ENCODE results near the gene TNP2.

Gene TNP2

GRCh38 chr16:11268921-11269375 is at the start of gene TNP2:
Gene TNP2 (minus strand): TSS chr16:11269325. CDS start chr16:11269262, 63 bp downstream.
- DNase-seq (ENCODE audit: low read depth in 2 of 2, low spot score in 1 of 2), result no peak

GRCh38 chr16:11318817-11319216 is 49.7 kb upstream of the TNP2 start:
- no peak for DNase-seq (ENCODE audit: low read depth in 2 of 2, low spot score in 1 of 2)

- DNase-seq (ENCODE audit: low read depth in 2 of 2, low spot score in 1 of 2), result no peak
Measured at GRCh38 chr16:11316331-11317015, 47.3 kb upstream of the TNP2 start.

GRCh38 chr16:11315510-11315909 is 46.4 kb upstream of the TNP2 start:
- no peak for DNase-seq (ENCODE audit: low read depth in 2 of 2, low spot score in 1 of 2)

- DNase-seq (ENCODE audit: low read depth in 2 of 2, low spot score in 1 of 2), result no peak
Measured at GRCh38 chr16:11314309-11314894, 45.3 kb upstream of the TNP2 start.

- no peak for DNase-seq (ENCODE audit: low read depth in 2 of 2, low spot score in 1 of 2)
Measured at GRCh38 chr16:11313493-11314308, 44.6 kb upstream of the TNP2 start.

GRCh38 chr16:11312718-11313492 is 43.8 kb upstream of the TNP2 start:
- DNase-seq (ENCODE audit: low read depth in 2 of 2, low spot score in 1 of 2), result no peak

GRCh38 chr16:11310997-11311561 is 42.0 kb upstream of the TNP2 start:
- no peak for DNase-seq (ENCODE audit: low read depth in 2 of 2, low spot score in 1 of 2)

- no peak for DNase-seq (ENCODE audit: low read depth in 2 of 2, low spot score in 1 of 2)
Measured at GRCh38 chr16:11310634-11310977, 41.5 kb upstream of the TNP2 start.

- DNase-seq (ENCODE audit: low read depth in 2 of 2, low spot score in 1 of 2), result no peak
Measured at GRCh38 chr16:11309895-11310633, 40.9 kb upstream of the TNP2 start.

- no peak for DNase-seq (ENCODE audit: low read depth in 2 of 2, low spot score in 1 of 2)
Measured at GRCh38 chr16:11308493-11309283, 39.6 kb upstream of the TNP2 start.

GRCh38 chr16:11307639-11308492 is 38.7 kb upstream of the TNP2 start:
- DNase-seq (ENCODE audit: low read depth in 2 of 2, low spot score in 1 of 2), result no peak

- no peak for DNase-seq (ENCODE audit: low read depth in 2 of 2, low spot score in 1 of 2)
Measured at GRCh38 chr16:11306997-11307638, 38.0 kb upstream of the TNP2 start.

GRCh38 chr16:11306381-11306780 is 37.3 kb upstream of the TNP2 start:
- DNase-seq (ENCODE audit: low read depth in 2 of 2, low spot score in 1 of 2), result no peak

- no peak for DNase-seq (ENCODE audit: low read depth in 2 of 2, low spot score in 1 of 2)
Measured at GRCh38 chr16:11303405-11304138, 34.4 kb upstream of the TNP2 start.

GRCh38 chr16:11302977-11303376 is 33.9 kb upstream of the TNP2 start:
- DNase-seq (ENCODE audit: low read depth in 2 of 2, low spot score in 1 of 2), result no peak

Data from stimulated activated CD8-positive, alpha-beta memory T cell treated with anti-CD3 and anti-CD28 coated beads, Interleukin-4, amount 100 ng/mL, for 4 hours (primary cell).